ENCODE data around the gene IL13RA1. TPM values are rescaled to one million over a fixed set of nuclear protein-coding genes. Genes with fewer than 3 reads are reported as not detected.

The IL13RA1 gene
- total RNA-seq, 1 donor from 2014 or later: 38.6 TPM

DNA sequence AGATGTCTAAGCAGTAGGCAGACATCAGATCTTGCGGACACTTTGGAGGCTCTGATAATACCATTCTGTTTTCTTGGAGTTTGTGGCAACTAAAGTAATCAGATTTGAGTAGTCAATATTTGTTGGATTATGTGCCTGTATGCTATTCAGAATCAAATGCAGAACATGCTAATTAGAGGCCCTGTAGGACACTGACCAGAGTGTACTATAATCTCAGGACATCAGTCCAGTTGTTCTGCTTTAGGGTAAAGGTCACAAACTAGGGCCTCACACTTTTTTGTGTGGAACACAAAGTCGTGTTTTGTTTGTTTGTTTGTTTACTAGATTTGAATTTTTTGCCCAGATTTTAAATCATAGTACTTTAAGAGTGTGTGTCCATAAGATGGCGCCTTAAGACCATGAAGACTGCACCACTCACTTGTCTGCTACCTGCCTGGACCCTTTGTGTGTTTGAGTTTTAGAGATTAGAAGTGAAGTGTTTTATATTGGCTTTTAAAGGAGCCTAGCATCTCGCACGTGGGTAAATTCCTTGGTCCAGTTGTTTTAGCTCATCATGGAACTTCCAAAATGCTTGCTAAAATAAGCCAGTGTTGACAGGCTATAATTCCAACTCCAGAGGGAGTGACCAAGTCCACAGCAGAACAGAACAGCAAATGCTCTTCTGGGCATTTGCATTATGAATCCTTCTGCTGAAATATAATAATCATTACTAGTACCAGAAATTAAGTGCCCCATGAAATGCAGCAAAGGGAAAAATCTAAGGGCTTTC lies 34.7 kb downstream of the IL13RA1 start:
- no peaks in the 10 kb centered on the region for H3K27me3 ChIP-seq (ENCODE audit: control insufficient read depth, insufficient read depth, low read length)
- no peaks in the 10 kb centered on the region for H3K36me3 ChIP-seq (ENCODE audit: control insufficient read depth, insufficient read depth, low read length)
- TF ChIP-seq, protein P1, sequence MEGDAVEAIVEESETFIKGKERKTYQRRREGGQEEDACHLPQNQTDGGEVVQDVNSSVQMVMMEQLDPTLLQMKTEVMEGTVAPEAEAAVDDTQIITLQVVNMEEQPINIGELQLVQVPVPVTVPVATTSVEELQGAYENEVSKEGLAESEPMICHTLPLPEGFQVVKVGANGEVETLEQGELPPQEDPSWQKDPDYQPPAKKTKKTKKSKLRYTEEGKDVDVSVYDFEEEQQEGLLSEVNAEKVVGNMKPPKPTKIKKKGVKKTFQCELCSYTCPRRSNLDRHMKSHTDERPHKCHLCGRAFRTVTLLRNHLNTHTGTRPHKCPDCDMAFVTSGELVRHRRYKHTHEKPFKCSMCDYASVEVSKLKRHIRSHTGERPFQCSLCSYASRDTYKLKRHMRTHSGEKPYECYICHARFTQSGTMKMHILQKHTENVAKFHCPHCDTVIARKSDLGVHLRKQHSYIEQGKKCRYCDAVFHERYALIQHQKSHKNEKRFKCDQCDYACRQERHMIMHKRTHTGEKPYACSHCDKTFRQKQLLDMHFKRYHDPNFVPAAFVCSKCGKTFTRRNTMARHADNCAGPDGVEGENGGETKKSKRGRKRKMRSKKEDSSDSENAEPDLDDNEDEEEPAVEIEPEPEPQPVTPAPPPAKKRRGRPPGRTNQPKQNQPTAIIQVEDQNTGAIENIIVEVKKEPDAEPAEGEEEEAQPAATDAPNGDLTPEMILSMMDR (IDR thresholded peaks at IDR 0.05; ENCODE audit: insufficient read depth, low read length, poor library complexity, severe bottlenecking): no peak
- H3K4me3 ChIP-seq (ENCODE audit: low read depth, low read length): no peak overlapping the region
- no peak for DNase-seq (ENCODE audit: low read depth)

- Histone ChIP-seq H3K4me3 (ENCODE audit: low read depth, low read length) (no peak overlapping the region), H3K36me3 (ENCODE audit: control insufficient read depth, insufficient read depth, low read length) (no peaks in the 10 kb centered on the region), H3K27me3 (ENCODE audit: control insufficient read depth, insufficient read depth, low read length) (no peaks in the 10 kb centered on the region)
- TF ChIP-seq, protein P1 (IDR thresholded peaks at IDR 0.05; ENCODE audit: insufficient read depth, low read length, poor library complexity, severe bottlenecking): no peak
- DNase-seq (ENCODE audit: low read depth): no peak
These were observed 36.1 kb downstream of the IL13RA1 start for GRCh38 chrX:118763489-118763888.

- TF ChIP-seq, protein P1 (IDR thresholded peaks at IDR 0.05; ENCODE audit: insufficient read depth, low read length, poor library complexity, severe bottlenecking): no peak
- Histone ChIP-seq H3K36me3 (ENCODE audit: control insufficient read depth, insufficient read depth, low read length) (no peaks in the 10 kb centered on the region), H3K4me3 (ENCODE audit: low read depth, low read length) (no peak overlapping the region), H3K27me3 (ENCODE audit: control insufficient read depth, insufficient read depth, low read length) (no peaks in the 10 kb centered on the region)
- no peak for DNase-seq (ENCODE audit: low read depth)
These were observed 36.7 kb downstream of the IL13RA1 start for GRCh38 chrX:118764122-118764521.

DNA sequence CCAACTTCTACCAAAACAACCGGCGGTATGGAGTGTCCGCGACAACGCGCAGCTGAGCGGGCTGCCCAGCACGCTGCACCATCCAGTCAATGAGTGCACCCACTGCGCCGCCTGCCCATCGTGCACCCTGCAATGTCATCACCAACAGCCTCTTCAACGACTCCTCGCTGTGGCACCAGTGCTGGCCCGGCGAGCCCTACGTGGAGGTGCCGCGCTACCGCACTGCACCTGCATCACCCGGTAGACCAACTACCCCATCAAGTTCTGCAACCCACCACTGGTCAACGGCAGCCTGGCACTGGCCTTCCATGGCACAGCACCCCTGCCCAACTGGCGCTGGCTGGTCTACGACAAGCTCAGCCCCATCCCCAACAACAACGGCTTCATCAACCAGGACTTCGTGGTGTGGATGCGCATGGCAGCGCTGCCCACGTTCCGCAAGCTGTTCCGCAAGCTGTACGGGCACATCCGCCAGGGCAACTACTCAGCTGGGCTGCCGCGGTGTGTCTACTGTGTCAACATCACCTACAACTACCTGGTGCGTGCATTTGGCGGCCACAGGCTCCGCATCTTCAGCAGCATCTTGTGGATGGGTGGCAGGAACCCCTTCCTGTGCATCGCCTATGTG lies 42.8 kb downstream of the IL13RA1 start:
- DNase-seq (ENCODE audit: low read depth): no peak
- Histone ChIP-seq H3K36me3 (ENCODE audit: control insufficient read depth, insufficient read depth, low read length) (no peaks in the 10 kb centered on the region), H3K4me3 (ENCODE audit: low read depth, low read length) (no peak overlapping the region), H3K27me3 (ENCODE audit: control insufficient read depth, insufficient read depth, low read length) (no peaks in the 10 kb centered on the region)
- TF ChIP-seq, protein P1 (IDR thresholded peaks at IDR 0.05; ENCODE audit: insufficient read depth, low read length, poor library complexity, severe bottlenecking): no peak

DNA sequence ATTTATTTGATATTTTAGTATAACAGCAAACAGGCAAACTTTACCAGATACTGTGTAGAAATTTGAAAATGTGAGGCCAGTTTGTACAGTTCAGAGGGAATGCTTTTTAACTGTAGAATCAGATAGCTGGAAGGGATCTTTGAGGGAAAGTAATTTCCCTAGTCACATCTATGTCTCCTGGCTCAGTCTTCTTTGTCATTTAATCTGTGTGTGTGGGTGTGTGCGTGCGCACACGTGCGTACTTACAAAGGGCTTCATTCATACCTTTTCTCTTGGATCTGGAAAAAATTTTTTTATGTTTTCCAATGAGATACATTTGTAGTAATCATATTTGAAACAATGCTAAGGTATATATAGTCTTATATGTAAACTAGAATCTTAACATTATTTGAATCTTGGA lies 44.6 kb downstream of the IL13RA1 start:
- TF ChIP-seq, protein P1 (IDR thresholded peaks at IDR 0.05; ENCODE audit: insufficient read depth, low read length, poor library complexity, severe bottlenecking): no peak
- Histone ChIP-seq H3K27me3 (ENCODE audit: control insufficient read depth, insufficient read depth, low read length) (no peaks in the 10 kb centered on the region), H3K36me3 (ENCODE audit: control insufficient read depth, insufficient read depth, low read length) (no peaks in the 10 kb centered on the region), H3K4me3 (ENCODE audit: low read depth, low read length) (no peak overlapping the region)
- no peak for DNase-seq (ENCODE audit: low read depth)

Measured in kidney epithelial cell (primary cell).